IPS-20b (cell line): Measurements from ENCODE around the gene MAML1.

Experiments
- H3K27ac ChIP-seq: one replicate; pipeline ENCODE4 v1.5.1; 2013; ENCODE audit warnings: low read length
- H3K27me3 ChIP-seq: 2 replicates; pipeline ENCODE4 v1.6.1; 2013; ENCODE audit warnings: mild to moderate bottlenecking, low read length, inconsistent platforms; ENCODE audit not compliant: insufficient read depth
- H3K36me3 ChIP-seq: 2 replicates; pipeline ENCODE4 v1.6.1; 2013; ENCODE audit warnings: low read depth, mild to moderate bottlenecking, inconsistent platforms, low read length, moderate library complexity; ENCODE audit not compliant: insufficient read depth
- H3K4me1 ChIP-seq: 2 replicates; pipeline ENCODE4 v1.6.1; 2013; ENCODE audit warnings: mild to moderate bottlenecking, control low read depth, inconsistent platforms, low read length, moderate library complexity; ENCODE audit not compliant: insufficient read depth
- H3K4me3 ChIP-seq: 2 replicates; pipeline ENCODE4 v1.5.1; 2013; ENCODE audit warnings: mild to moderate bottlenecking, low read length, inconsistent platforms
- H3K9ac ChIP-seq: 2 replicates; pipeline ENCODE4 v1.6.1; 2013; ENCODE audit warnings: low read depth, mild to moderate bottlenecking, inconsistent platforms, low read length, moderate library complexity
- H3K9me3 ChIP-seq: 2 replicates; pipeline ENCODE4 v1.6.1; 2013; ENCODE audit warnings: mild to moderate bottlenecking, low read depth, low read length, inconsistent platforms; ENCODE audit not compliant: insufficient read depth

The MAML1 gene

GRCh38 chr5:179802207-179802883, 69.7 kb downstream of the MAML1 start:
- Histone ChIP-seq H3K4me3 (peak overlapping the region; percentile 30; the same call in 1 of the 2 replicates), H3K4me1 (peaks cover 17% of the 10 kb centered on the region), H3K9me3 (no peaks in the 10 kb centered on the region), H3K27ac (no peak overlapping the region), H3K36me3 (peaks cover 31% of the 10 kb centered on the region), H3K9ac (peak overlapping the region; percentile 41; the same call in 1 of the 2 replicates), H3K27me3 (peaks cover 10% of the 10 kb centered on the region; the same call in 1 of the 2 replicates)

- Histone ChIP-seq H3K27ac (no peak overlapping the region), H3K4me1 (peaks cover 17% of the 10 kb centered on the region), H3K9me3 (no peaks in the 10 kb centered on the region), H3K4me3 (peak overlapping the region; percentile 30; the same call in 1 of the 2 replicates), H3K36me3 (peaks cover 26% of the 10 kb centered on the region), H3K27me3 (peaks cover 10% of the 10 kb centered on the region; the same call in 1 of the 2 replicates), H3K9ac (peak overlapping the region; percentile 41; the same call in 1 of the 2 replicates)
These were observed 70.4 kb downstream of the MAML1 start for GRCh38 chr5:179802950-179803562.

GRCh38 chr5:179803651-179804554, 71.3 kb downstream of the MAML1 start:
- H3K9ac ChIP-seq, result no peak overlapping the region
- no peak overlapping the region for H3K4me3 ChIP-seq
- H3K27ac ChIP-seq, result no peak overlapping the region
- peaks cover 10% of the 10 kb centered on the region; the same call in 1 of the 2 replicates for H3K27me3 ChIP-seq
- no peaks in the 10 kb centered on the region for H3K9me3 ChIP-seq
- peaks cover 17% of the 10 kb centered on the region for H3K36me3 ChIP-seq
- peaks cover 17% of the 10 kb centered on the region for H3K4me1 ChIP-seq

- no peak overlapping the region for H3K9ac ChIP-seq
- no peaks in the 10 kb centered on the region for H3K9me3 ChIP-seq
- peak overlapping the region; percentile 65; the same call in 1 of the 2 replicates for H3K4me3 ChIP-seq
- H3K27ac ChIP-seq, result no peak overlapping the region
- H3K27me3 ChIP-seq, result peaks cover 10% of the 10 kb centered on the region; the same call in 1 of the 2 replicates
- peaks cover 11% of the 10 kb centered on the region for H3K36me3 ChIP-seq
- peaks cover 17% of the 10 kb centered on the region for H3K4me1 ChIP-seq
These were observed 71.9 kb downstream of the MAML1 start for GRCh38 chr5:179804555-179804947.

GRCh38 chr5:179805070-179805528, 72.5 kb downstream of the MAML1 start:
- Histone ChIP-seq H3K4me1 (peaks cover 17% of the 10 kb centered on the region), H3K4me3 (peak overlapping the region; percentile 65; the same call in 1 of the 2 replicates), H3K9me3 (no peaks in the 10 kb centered on the region), H3K9ac (peak overlapping the region; percentile 53; the same call in 1 of the 2 replicates), H3K27me3 (peaks cover 10% of the 10 kb centered on the region; the same call in 1 of the 2 replicates), H3K27ac (no peak overlapping the region), H3K36me3 (peaks cover 6% of the 10 kb centered on the region; the same call in 1 of the 2 replicates)

- Histone ChIP-seq H3K9ac (peak overlapping the region; percentile 53; the same call in 1 of the 2 replicates), H3K4me1 (peaks cover 17% of the 10 kb centered on the region), H3K36me3 (0 out of 2 replicates have a peak, but pooled peaks cover 6% of the 10 kb centered on the region), H3K9me3 (no peaks in the 10 kb centered on the region), H3K27ac (no peak overlapping the region), H3K4me3 (peak overlapping the region; percentile 65; the same call in 1 of the 2 replicates), H3K27me3 (peaks cover 10% of the 10 kb centered on the region; the same call in 1 of the 2 replicates)
These were observed 73.1 kb downstream of the MAML1 start for GRCh38 chr5:179805529-179806249.

GRCh38 chr5:179806250-179807048, 73.8 kb downstream of the MAML1 start, which contains the start of gene MGAT4B:
Gene MGAT4B (minus strand): TSS chr5:179806866. CDS start chr5:179806583, 283 bp downstream.
- Histone ChIP-seq H3K4me1 (peaks cover 17% of the 10 kb centered on the region), H3K9ac (peak within 1 kb of the TSS; percentile 53; the same call in 1 of the 2 replicates), H3K9me3 (no peaks in the 10 kb centered on the region), H3K4me3 (peak within 1 kb of the TSS; percentile 65; the same call in 1 of the 2 replicates), H3K27me3 (peaks cover 10% of the 10 kb centered on the region; the same call in 1 of the 2 replicates), H3K27ac (no peak within 1 kb of the TSS), H3K36me3 (no peaks in the 10 kb centered on the region)

- H3K4me1 ChIP-seq, result peaks cover 6% of the 10 kb centered on the region
- H3K9ac ChIP-seq, result no peak overlapping the region
- H3K27ac ChIP-seq, result no peak overlapping the region
- peaks cover 14% of the 10 kb centered on the region; the same call in 1 of the 2 replicates for H3K36me3 ChIP-seq
- H3K27me3 ChIP-seq, result peaks cover 21% of the 10 kb centered on the region; the same call in 1 of the 2 replicates
- no peak overlapping the region for H3K4me3 ChIP-seq
- no peaks in the 10 kb centered on the region for H3K9me3 ChIP-seq
These were observed 79.7 kb downstream of the MAML1 start for GRCh38 chr5:179812135-179812825.

GRCh38 chr5:179812997-179813607, 80.5 kb downstream of the MAML1 start:
- Histone ChIP-seq H3K9me3 (no peaks in the 10 kb centered on the region), H3K4me3 (no peak overlapping the region), H3K27ac (no peak overlapping the region), H3K27me3 (peaks cover 28% of the 10 kb centered on the region; the same call in 1 of the 2 replicates), H3K36me3 (peaks cover 14% of the 10 kb centered on the region; the same call in 1 of the 2 replicates), H3K4me1 (peaks cover 6% of the 10 kb centered on the region), H3K9ac (no peak overlapping the region)
